ENCODE data around the gene TNIK.

- no peak for TF ChIP-seq CTCF (IDR thresholded peaks at IDR 0.05)
- TF ChIP-seq POLR2AphosphoS5 (IDR thresholded peaks at IDR 0.05), result no peak
- no peak for TF ChIP-seq POLR2A (IDR thresholded peaks at IDR 0.05)
- no peak for TF ChIP-seq EP300 (IDR thresholded peaks at IDR 0.05; ENCODE audit: low read depth)
Observed at GRCh38 chr3:171354706-171355582, 105.3 kb downstream of the TNIK start.
